Glomerular endothelial cell (primary cell): ENCODE measurements around the gene MAP2K5. TPM values are rescaled to one million over a fixed set of nuclear protein-coding genes. Genes with fewer than 3 reads are reported as not detected.

Source experiments
- DNase-seq: peaks from one replicate; pipeline ENCODE4 v3.0.0-alpha.2; 2011; ENCODE audit warnings: low read depth, low spot score; ENCODE audit errors: extremely low read depth
- total RNA-seq: library from RNA; depleted of rRNA; stranded (reverse); fragments of >200 nt; gene quantifications from 2 replicates; pipeline ENCODE4 v1.2.3, GENCODE V29; 2015

The MAP2K5 gene
- 7.2 and 9.8 TPM in 2 replicates for total RNA-seq

- no peak for DNase-seq
Measured at GRCh38 chr15:67542420-67543347, at the start of gene MAP2K5. MAP2K5 (plus strand) TSS chr15:67542703; CDS start chr15:67543336, 633 bp downstream.

GRCh38 chr15:67495585-67495984, 46.9 kb upstream of the MAP2K5 start:
- DNase-seq = no peak

- no peak for DNase-seq
Measured at GRCh38 chr15:67501177-67501835, 41.2 kb upstream of the MAP2K5 start.

GRCh38 chr15:67501836-67502461, 40.6 kb upstream of the MAP2K5 start:
- DNase-seq = no peak

- DNase-seq = no peak
Measured at GRCh38 chr15:67504056-67504455, 38.4 kb upstream of the MAP2K5 start.

- no peak for DNase-seq
Measured at GRCh38 chr15:67504796-67505195, 37.7 kb upstream of the MAP2K5 start.

GRCh38 chr15:67505675-67506572, 36.6 kb upstream of the MAP2K5 start:
- DNase-seq = no peak

GRCh38 chr15:67506775-67507747, 35.4 kb upstream of the MAP2K5 start:
- no peak for DNase-seq

GRCh38 chr15:67508407-67508806, 34.1 kb upstream of the MAP2K5 start:
- DNase-seq = no peak

GRCh38 chr15:67509918-67510317, 32.6 kb upstream of the MAP2K5 start:
- no peak for DNase-seq

- DNase-seq = no peak
Measured at GRCh38 chr15:67510597-67511190, 31.8 kb upstream of the MAP2K5 start.

GRCh38 chr15:67511606-67512005, 30.9 kb upstream of the MAP2K5 start:
- no peak for DNase-seq

- DNase-seq = no peak
Measured at GRCh38 chr15:67512140-67512539, 30.4 kb upstream of the MAP2K5 start.

- DNase-seq = no peak
Measured at GRCh38 chr15:67512933-67513714, 29.4 kb upstream of the MAP2K5 start.

- no peak for DNase-seq
Measured at GRCh38 chr15:67515090-67515489, 27.4 kb upstream of the MAP2K5 start.

- no peak for DNase-seq
Measured at GRCh38 chr15:67515557-67515956, 26.9 kb upstream of the MAP2K5 start.

GRCh38 chr15:67520321-67521028, 22.0 kb upstream of the MAP2K5 start:
- no peak for DNase-seq
